Erythroblast (primary cell): ENCODE measurements around the gene GTF3C1.
"Not testable (repeated sequence)": the region's sequence is repeated elsewhere in the genome, so short reads cannot be mapped to it uniquely, and the experiment has no call there.

ENCODE experiments used
- DNase-seq, 2 experiments: peaks; one replicate each; lab custom pipeline; 2025; lab: John Stamatoyannopoulos, UW
- GATA1 ChIP-seq: IDR thresholded peaks from 2 replicates; pipeline ENCODE4 v1.6.1; 2011; ENCODE audit warnings: low read depth, mild to moderate bottlenecking, control low read depth, low read length, moderate library complexity
- POLR2A ChIP-seq: IDR thresholded peaks from 2 replicates; pipeline ENCODE4 v1.6.1; 2011; ENCODE audit warnings: mild to moderate bottlenecking, low read length

GTF3C1 gene

GRCh38 chr16:27464626-27465482, 84.9 kb downstream of the GTF3C1 start:
- no peak for DNase-seq

GRCh38 chr16:27463741-27464591, 85.7 kb downstream of the GTF3C1 start:
- TF ChIP-seq GATA1 (no peak), POLR2A (no peak)
- no peak for DNase-seq

More at GRCh38 chr16:27464626-27465482, 84.9 kb downstream of the GTF3C1 start:
- no peak for TF ChIP-seq POLR2A
- no peak for TF ChIP-seq GATA1

GRCh38 chr16:27462846-27463682, 86.6 kb downstream of the GTF3C1 start:
- no peak for DNase-seq
- no peak for TF ChIP-seq GATA1
- TF ChIP-seq POLR2A = no peak

DNA sequence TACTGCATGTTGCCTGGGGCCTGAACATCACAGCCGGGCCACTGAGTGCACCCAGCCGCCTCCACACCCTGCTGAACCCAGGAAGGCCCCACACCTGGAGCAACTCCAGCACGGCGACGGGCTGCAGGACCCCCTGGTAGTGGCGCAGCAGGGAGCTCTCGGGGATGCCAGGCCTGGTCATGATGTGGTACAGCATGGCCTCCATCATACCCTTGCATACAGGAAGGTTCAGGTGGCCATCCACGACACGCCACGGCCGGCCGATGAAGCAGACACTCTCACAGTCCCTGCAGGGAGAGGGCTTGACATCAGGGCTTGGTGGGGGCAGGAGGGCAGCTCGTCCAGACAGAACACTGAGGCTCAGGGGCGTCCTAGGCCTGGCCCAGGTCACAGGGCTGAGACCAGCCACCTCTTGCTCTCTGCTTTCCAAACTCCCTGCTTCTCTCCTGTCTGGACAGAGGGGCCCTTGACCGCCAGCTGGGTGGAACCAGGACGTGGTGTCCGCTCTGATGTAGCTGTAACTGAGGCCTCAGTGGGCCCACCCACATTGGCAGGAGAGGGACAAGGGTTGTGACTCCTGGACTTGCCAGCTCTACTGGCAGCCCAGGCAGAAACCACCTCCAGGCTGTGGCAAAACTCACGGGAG, 87.4 kb downstream of the GTF3C1 start:
- DNase-seq = no peak
- TF ChIP-seq GATA1 (no peak), POLR2A (no peak)

DNA sequence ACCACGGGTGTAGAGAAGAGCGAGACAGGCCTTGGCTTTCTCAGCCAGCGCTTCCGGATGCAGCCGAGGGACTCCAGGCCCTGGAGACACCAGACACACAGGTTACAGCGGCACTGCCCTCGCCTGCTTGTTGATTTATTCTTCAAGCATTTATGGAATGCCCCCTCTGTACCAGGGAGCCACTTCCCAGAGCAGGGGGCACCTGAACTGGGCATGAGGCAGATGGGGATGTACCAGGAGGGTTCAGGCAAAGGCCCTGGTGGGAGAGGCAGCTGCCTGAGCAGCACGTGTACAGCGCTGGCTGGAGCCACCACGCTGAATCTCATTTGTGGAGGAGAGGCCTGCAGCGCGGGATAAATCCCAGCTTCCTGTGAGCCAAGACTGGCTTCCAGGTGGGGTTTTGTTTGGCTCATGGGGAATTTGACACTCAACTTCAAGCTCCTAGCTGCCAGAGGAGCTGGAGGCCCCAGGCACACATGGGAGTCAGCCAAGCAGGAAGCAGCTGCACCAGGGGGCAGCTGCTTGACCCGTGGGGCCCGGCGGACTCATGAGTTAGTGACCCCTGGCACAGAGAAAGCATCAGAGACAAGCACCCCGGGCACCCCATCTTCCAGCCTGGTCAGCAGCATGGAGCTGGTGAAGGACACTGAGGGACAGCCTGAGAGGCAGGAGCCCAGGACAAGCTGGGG, 88.1 kb downstream of the GTF3C1 start:
- DNase-seq = no peak
- TF ChIP-seq POLR2A (no peak), GATA1 (no peak)

DNA sequence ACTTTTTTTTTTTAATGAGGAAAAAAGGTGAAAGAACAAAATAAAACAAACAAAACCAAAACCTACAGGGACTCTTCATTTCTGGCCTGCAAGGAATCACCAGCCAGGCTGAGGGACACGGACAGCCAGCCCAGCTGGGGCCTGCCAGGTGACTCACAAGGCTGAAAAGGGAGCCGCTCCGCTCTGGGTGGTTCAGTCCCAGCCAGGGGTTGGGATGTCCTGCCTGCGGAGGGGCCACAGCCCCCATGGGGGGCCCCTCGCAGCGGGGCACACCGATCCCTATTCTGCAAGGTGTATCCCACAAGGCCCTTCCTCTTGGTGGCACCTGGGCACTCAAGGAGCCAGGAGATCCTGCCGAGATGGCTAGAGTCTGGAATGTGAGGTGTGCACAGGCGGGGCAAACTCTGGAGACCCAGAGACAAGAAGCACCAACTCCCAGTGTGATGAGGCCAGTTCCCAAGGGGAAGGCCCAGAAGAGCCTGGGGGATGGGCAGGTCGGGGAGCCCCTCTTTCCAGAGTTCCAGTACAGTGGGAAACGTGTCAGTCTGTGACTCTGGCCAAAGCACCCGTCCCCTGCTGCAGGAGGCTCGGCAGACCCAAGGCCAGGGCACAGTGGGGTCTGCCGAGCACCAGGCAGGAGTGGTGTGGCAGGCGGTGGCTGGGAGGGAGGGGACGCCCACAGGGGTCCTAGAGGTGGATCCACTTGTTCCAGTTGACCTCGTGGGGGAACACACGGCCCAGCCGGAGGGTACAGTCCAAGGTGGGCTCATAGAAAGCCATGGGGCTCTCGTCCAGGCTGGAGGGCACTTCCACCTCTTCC, 88.8 kb downstream of the GTF3C1 start:
- TF ChIP-seq POLR2A (no peak), GATA1 (no peak)
- DNase-seq = no peak

GRCh38 chr16:27460213-27460612, 89.5 kb downstream of the GTF3C1 start:
- no peak for DNase-seq
- TF ChIP-seq POLR2A (no peak), GATA1 (no peak)

DNA sequence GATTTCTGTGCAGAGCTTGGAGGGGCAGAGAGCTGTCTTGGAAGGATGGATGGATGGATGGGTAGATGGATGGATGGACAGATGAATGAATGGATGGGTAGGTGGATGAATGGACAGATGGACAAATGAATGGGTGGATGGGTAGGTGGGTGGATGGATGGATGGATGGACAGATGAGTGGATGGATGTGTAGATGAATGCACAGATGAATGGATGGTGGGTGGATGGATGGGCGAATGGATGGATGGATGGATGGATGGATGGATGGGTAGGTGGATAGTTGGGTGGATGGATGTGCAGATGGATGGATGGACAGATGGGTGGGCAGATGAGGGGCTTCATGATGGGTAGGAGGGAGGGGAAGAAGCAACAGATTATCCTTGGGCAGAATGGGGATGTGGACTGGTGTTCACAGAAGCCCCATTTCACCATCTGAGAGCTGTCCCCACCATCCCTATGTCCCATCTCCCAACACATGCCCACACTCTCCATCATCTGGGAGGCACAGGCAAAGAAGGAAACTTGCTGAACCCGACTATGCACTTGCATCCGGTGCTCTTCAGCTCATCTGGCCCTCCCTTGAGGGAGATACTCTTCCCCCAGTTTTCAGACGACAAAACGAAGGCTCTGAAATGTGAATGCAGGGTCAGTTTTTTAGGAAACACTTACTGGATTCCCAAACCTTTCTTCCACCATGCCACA, 90.6 kb downstream of the GTF3C1 start:
- TF ChIP-seq POLR2A (no peak), GATA1 (no peak)
- no peak for DNase-seq

DNA sequence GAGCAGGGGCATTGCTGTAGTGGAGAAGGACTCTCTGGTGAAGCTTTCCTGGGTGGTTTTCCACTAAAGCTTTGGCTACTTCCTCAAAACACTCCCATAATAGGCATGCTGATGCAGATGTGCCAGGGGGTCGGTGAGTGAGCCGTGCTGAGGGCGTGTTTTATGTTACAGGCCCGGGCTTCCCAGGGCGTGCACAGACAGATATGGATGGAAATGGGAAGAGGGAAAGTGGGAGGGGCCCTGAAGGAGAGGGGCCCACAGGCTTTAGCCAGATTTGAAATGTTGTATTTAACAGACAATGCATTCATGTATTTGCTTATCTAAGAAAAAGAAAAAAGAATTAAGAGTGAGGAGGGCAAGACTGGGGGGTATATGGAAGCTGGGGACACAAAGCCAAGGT, 91.5 kb downstream of the GTF3C1 start:
- DNase-seq = no peak
- no peak for TF ChIP-seq GATA1
- TF ChIP-seq POLR2A = no peak

DNA sequence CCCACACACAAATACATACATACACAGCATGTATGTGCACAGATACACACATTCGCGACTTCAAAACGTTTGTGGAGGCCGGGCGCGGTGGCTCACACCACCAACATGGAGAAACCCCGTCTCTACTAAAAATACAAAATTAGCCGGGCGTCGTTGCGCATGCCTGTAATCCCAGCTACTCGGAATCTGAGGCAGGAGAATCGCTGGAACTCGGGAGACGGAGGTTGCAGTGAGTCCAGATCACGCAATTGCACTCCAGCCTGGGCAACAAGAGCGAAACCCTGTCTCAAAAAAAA, 92.2 kb downstream of the GTF3C1 start:
- DNase-seq = not testable (repeated sequence)

DNA sequence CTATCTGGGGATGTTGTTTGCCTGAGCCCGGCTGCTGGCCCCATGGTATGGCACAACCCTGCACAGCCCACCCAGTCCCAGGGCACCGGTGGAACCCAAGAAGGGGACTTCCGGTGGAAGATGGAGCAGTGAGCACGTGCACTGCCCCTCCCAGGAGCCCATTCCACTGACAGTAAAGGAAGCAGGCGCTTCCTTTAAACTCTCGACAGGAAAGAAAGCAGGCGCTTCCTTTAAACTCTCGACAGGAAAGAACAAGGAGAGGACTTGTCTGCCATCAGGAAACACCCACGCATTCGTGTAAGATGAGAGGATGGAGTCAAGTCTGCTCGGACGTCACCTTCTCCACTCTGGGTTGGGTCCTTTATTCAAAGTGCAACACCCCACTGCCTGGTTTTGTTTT, 94.0 kb downstream of the GTF3C1 start:
- TF ChIP-seq POLR2A (no peak), GATA1 (no peak)
- no peak for DNase-seq
